ENCODE measurements around the gene PLGRKT. TPM values are rescaled to one million over a fixed set of nuclear protein-coding genes. Genes with fewer than 3 reads are reported as not detected.
"Not testable (repeated sequence)": the region's sequence is repeated elsewhere in the genome, so short reads cannot be mapped to it uniquely, and the experiment has no call there.

The PLGRKT gene
- total and polyA plus RNA-seq, 2 experiments from 2014 or later = 15.4 to 37.1 TPM

GRCh38 chr9:5357431-5358105 lies 80.2 kb downstream of the PLGRKT start:
- H3K27ac ChIP-seq = no peak overlapping the region
- TF ChIP-seq, protein P1, sequence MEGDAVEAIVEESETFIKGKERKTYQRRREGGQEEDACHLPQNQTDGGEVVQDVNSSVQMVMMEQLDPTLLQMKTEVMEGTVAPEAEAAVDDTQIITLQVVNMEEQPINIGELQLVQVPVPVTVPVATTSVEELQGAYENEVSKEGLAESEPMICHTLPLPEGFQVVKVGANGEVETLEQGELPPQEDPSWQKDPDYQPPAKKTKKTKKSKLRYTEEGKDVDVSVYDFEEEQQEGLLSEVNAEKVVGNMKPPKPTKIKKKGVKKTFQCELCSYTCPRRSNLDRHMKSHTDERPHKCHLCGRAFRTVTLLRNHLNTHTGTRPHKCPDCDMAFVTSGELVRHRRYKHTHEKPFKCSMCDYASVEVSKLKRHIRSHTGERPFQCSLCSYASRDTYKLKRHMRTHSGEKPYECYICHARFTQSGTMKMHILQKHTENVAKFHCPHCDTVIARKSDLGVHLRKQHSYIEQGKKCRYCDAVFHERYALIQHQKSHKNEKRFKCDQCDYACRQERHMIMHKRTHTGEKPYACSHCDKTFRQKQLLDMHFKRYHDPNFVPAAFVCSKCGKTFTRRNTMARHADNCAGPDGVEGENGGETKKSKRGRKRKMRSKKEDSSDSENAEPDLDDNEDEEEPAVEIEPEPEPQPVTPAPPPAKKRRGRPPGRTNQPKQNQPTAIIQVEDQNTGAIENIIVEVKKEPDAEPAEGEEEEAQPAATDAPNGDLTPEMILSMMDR (IDR thresholded peaks at IDR 0.05; ENCODE audit: low read depth, low read length) = no peak

DNA sequence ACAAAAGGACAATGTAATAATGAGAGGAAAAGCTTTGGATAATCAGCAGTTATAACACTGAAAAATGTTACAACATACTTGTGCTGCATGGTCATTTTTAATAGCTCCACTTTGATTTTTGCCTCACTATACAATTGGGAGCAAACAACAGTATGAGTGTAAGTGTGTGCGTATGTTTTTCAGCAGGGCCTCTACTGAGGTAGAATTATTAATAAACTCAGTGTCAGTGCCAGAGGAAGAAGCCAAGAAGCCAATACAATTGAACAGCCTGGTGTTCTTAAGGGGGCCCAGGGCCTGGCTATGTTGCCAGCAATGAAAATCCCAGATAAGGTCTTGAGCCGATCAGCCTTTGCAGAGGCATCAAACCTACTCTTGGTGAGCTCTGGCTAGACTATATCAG lies 81.9 kb downstream of the PLGRKT start:
- H3K27me3 ChIP-seq = no peaks in the 10 kb centered on the region
- no peak overlapping the region for H3K4me3 ChIP-seq
- DNase-seq (ENCODE audit: low read depth in 1 of 2, low spot score in 1 of 2) = no peak
- no peaks in the 10 kb centered on the region for H3K4me1 ChIP-seq (ENCODE audit: low read depth)
- TF ChIP-seq, protein P1 (IDR thresholded peaks at IDR 0.05; ENCODE audit: low read depth, low read length) = no peak
- no peaks in the 10 kb centered on the region for H3K9me3 ChIP-seq (ENCODE audit: low read depth)
- no peaks in the 10 kb centered on the region for H3K36me3 ChIP-seq
- no peak overlapping the region for H3K27ac ChIP-seq

More at GRCh38 chr9:5357431-5358105, 80.2 kb downstream of the PLGRKT start:
- H3K4me3 ChIP-seq = no peak overlapping the region
- H3K9me3 ChIP-seq (ENCODE audit: low read depth) = no peaks in the 10 kb centered on the region
- no peak for DNase-seq (ENCODE audit: low read depth in 1 of 2, low spot score in 1 of 2)
- no peaks in the 10 kb centered on the region for H3K36me3 ChIP-seq
- no peaks in the 10 kb centered on the region for H3K27me3 ChIP-seq
- H3K4me1 ChIP-seq (ENCODE audit: low read depth) = no peaks in the 10 kb centered on the region

DNA sequence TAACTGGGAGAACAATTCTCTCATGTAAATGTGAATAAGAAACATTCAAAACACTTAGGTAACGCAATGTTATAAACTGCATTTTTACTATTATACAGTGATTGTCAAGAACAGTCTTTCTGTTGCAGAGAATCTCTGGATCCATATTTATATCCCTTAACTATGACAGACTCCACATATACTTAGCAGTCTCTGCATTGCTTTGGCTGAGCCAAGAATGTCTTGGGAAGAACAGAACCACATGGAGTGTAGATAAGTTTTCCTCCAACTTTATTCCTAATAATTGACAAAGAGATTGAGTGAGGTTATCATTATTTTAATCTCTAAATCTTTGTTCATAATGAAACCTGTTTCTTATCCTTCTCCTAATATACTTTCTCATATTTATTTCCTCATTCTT lies 82.5 kb downstream of the PLGRKT start:
- Histone ChIP-seq H3K27ac (no peak overlapping the region), H3K27me3 (no peaks in the 10 kb centered on the region), H3K9me3 (ENCODE audit: low read depth) (no peaks in the 10 kb centered on the region), H3K36me3 (no peaks in the 10 kb centered on the region), H3K4me3 (no peak overlapping the region), H3K4me1 (ENCODE audit: low read depth) (no peaks in the 10 kb centered on the region)
- TF ChIP-seq, protein P1 (IDR thresholded peaks at IDR 0.05; ENCODE audit: low read depth, low read length) = no peak
- DNase-seq (ENCODE audit: low read depth in 1 of 2, low spot score in 1 of 2) = no peak

DNA sequence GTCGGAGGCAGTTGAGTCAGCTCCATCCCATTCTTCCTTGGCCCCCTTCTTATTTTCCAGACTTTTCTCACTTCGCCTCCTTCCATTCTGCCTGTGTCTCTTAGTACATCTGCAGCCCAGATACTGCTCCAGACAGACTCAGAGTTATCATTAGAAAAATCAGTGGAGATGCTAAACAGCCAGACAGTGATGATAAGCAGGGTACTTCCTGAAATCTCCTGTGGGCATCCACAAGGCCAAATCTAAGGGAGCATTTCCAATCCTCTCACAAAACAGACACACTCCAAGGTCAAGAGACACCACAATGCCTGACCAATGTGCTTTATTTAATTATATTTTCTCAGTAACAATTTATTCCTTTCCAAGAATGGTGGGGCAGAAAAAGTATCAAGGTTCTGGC lies 83.5 kb downstream of the PLGRKT start:
- no peak overlapping the region for H3K27ac ChIP-seq
- no peaks in the 10 kb centered on the region for H3K9me3 ChIP-seq (ENCODE audit: low read depth)
- H3K4me3 ChIP-seq = no peak overlapping the region
- DNase-seq (ENCODE audit: low read depth in 1 of 2, low spot score in 1 of 2) = no peak
- H3K36me3 ChIP-seq = no peaks in the 10 kb centered on the region
- no peaks in the 10 kb centered on the region for H3K27me3 ChIP-seq
- TF ChIP-seq, protein P1 (IDR thresholded peaks at IDR 0.05; ENCODE audit: low read depth, low read length) = no peak
- H3K4me1 ChIP-seq (ENCODE audit: low read depth) = no peaks in the 10 kb centered on the region

DNA sequence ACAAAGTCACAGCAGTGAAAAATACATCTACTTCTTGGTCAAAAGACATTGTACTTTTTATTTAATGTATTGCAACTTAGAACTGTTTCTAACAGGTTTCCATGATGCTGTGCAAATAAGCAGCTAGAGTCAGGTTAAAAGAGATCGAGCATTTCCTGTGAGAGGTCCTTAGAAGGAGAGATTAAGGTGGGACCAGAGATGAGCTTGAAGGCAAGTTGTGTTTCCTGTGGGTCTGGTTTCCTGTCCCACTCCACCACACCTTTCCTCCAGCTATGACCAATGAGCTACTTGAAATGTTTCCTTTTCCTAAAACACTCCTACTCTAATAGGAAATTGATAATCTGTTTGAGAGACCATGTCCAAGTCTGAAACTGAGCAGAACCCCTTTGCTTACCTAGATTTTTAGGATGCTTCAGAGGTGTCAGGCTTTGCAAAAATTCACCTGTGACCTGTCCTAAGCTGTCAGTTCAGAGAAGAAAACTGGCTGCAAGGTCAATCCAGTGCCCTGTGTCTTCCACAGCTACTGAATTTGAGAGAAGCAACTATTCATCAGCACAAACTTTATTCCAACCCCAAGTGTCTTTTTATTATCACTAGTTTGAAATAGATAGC lies 85.0 kb downstream of the PLGRKT start:
- Histone ChIP-seq H3K27me3 (no peaks in the 10 kb centered on the region), H3K36me3 (no peaks in the 10 kb centered on the region), H3K27ac (no peak overlapping the region), H3K9me3 (ENCODE audit: low read depth) (no peaks in the 10 kb centered on the region), H3K4me1 (ENCODE audit: low read depth) (no peaks in the 10 kb centered on the region), H3K4me3 (no peak overlapping the region)
- DNase-seq (ENCODE audit: low read depth in 1 of 2, low spot score in 1 of 2) = no peak
- TF ChIP-seq, protein P1 (IDR thresholded peaks at IDR 0.05; ENCODE audit: low read depth, low read length) = no peak

- not testable (repeated sequence) for H3K27ac ChIP-seq; DNase-seq (ENCODE audit: low read depth in 1 of 2, low spot score in 1 of 2); H3K36me3 ChIP-seq; H3K4me3 ChIP-seq; H3K4me1 ChIP-seq (ENCODE audit: low read depth); H3K9me3 ChIP-seq (ENCODE audit: low read depth); H3K27me3 ChIP-seq
Observed at GRCh38 chr9:5338992-5339981, 98.4 kb downstream of the PLGRKT start, which contains the start of gene RLN1. RLN1 (minus strand) TSS chr9:5339876; CDS start chr9:5339746, 130 bp downstream.
